IMR-90 (cell line): ENCODE data around the gene GUCD1. TPM values are rescaled to one million over a fixed set of nuclear protein-coding genes. Genes with fewer than 3 reads are reported as not detected.

Experiments
- ATAC-seq: fragments of 200-7000 bp; cut with Tn5 transposase; 2 replicates; pipeline ENCODE4 v1.9.1; 2020; ENCODE audit warnings: low read depth, mild to moderate bottlenecking, moderate library complexity
- BruUV-seq: library from RNA; stranded (reverse); fragments of 400-500 nt; replicated peaks from 2 replicates; lab custom pipeline; 2021; lab: Mats Ljungman, UMichigan
- CTCF ChIA-PET: fragments of 300-600 bp; formaldehyde crosslinking; extraction: SDS; loops from one replicate; lab custom pipeline; 2021; ENCODE audit warnings: antibody characterized with exemption; lab: Yijun Ruan, JAX
- POLR2A ChIA-PET: fragments of 300-600 bp; sonication (Branson Sonifier 250); formaldehyde crosslinking; loops from one replicate; lab custom pipeline; 2022; ENCODE audit warnings: antibody characterized with exemption; ENCODE audit not compliant: unreplicated experiment; lab: Charles Lee
- DNase-seq: peaks from one replicate; pipeline ENCODE4 v3.0.0; 2013
- H2AFZ ChIP-seq: replicated peaks from 2 replicates; pipeline ENCODE3; 2013; ENCODE audit warnings: low read length, mild to moderate bottlenecking; ENCODE audit not compliant: poor library complexity
- H2AK5ac ChIP-seq: 2 replicates; pipeline ENCODE4 v1.6.1; 2013; ENCODE audit warnings: low read depth, low read length, inconsistent platforms
- H2AK9ac ChIP-seq: replicated peaks from 2 replicates; pipeline ENCODE3; 2013; ENCODE audit warnings: mild to moderate bottlenecking, low read depth, low read length, moderate library complexity; ENCODE audit not compliant: poor library complexity
- H2BK120ac ChIP-seq: 2 replicates; pipeline ENCODE4 v1.6.1; 2013; ENCODE audit warnings: low read depth, low read length, inconsistent platforms
- H2BK15ac ChIP-seq: 3 replicates; pipeline ENCODE4 v1.6.1; 2013; ENCODE audit warnings: low read depth, low read length, inconsistent platforms
- H2BK20ac ChIP-seq: 2 replicates; pipeline ENCODE4 v1.6.1; 2013; ENCODE audit warnings: low read depth, mild to moderate bottlenecking, inconsistent platforms, low read length, moderate library complexity
- H2BK5ac ChIP-seq: 2 replicates; pipeline ENCODE4 v1.6.1; 2013; ENCODE audit warnings: mild to moderate bottlenecking, low read depth, low read length, inconsistent platforms; ENCODE audit not compliant: poor library complexity, severe bottlenecking
- H3K14ac ChIP-seq: replicated peaks from 2 replicates; pipeline ENCODE4 v1.6.1; 2013; ENCODE audit warnings: low read depth, low read length, inconsistent platforms
- H3K18ac ChIP-seq: 2 replicates; pipeline ENCODE4 v1.6.1; 2013; ENCODE audit warnings: low read depth, low read length, control low read depth
- H3K23ac ChIP-seq: 2 replicates; pipeline ENCODE4 v1.6.1; 2013; ENCODE audit warnings: low read depth, low read length, inconsistent platforms
- H3K27ac ChIP-seq: 2 replicates; pipeline ENCODE4 v1.5.1; 2013; ENCODE audit warnings: mild to moderate bottlenecking, control low read depth, low read length; ENCODE audit not compliant: insufficient read depth
- H3K27me3 ChIP-seq: 2 replicates; pipeline ENCODE4 v1.6.1; 2013; ENCODE audit warnings: low read length; ENCODE audit not compliant: control insufficient read depth, insufficient read depth
- H3K36me3 ChIP-seq: 2 replicates; pipeline ENCODE4 v1.6.1; 2013; ENCODE audit warnings: low read length, mixed read lengths; ENCODE audit not compliant: control insufficient read depth, insufficient read depth
- H3K4ac ChIP-seq: 2 replicates; pipeline ENCODE4 v1.6.1; 2013; ENCODE audit warnings: low read depth, low read length, inconsistent platforms
- H3K4me1 ChIP-seq: 2 replicates; pipeline ENCODE4 v1.6.1; 2013; ENCODE audit warnings: low read length, mixed read lengths; ENCODE audit not compliant: control insufficient read depth, insufficient read depth
- H3K4me2 ChIP-seq: 2 replicates; pipeline ENCODE4 v1.6.1; 2013; ENCODE audit warnings: low read depth, mild to moderate bottlenecking, control low read depth, low read length, moderate library complexity
- H3K4me3 ChIP-seq: 2 replicates; pipeline ENCODE4 v1.5.1; 2013; ENCODE audit warnings: low read depth, mild to moderate bottlenecking, control low read depth, low read length, moderate library complexity; ENCODE audit not compliant: insufficient read depth
- H3K56ac ChIP-seq: 2 replicates; pipeline ENCODE4 v1.6.1; 2013; ENCODE audit warnings: low read length, inconsistent platforms; ENCODE audit not compliant: insufficient read depth; ENCODE audit errors: extremely low read depth
- H3K79me1 ChIP-seq, 2 experiments: 2 replicates each; pipeline ENCODE4 v1.6.1; 2013; ENCODE audit warnings: low read length in 2 of 2, inconsistent platforms in 1 of 2, low read depth in 1 of 2
- H3K9ac ChIP-seq: 2 replicates; pipeline ENCODE4 v1.6.1; 2013; ENCODE audit warnings: low read depth, low read length, control low read depth
- H3K9me1 ChIP-seq: 2 replicates; pipeline ENCODE4 v1.6.1; 2013; ENCODE audit warnings: low read length, inconsistent platforms; ENCODE audit not compliant: insufficient read depth
- H3K9me3 ChIP-seq: 2 replicates; pipeline ENCODE4 v1.6.1; 2013; ENCODE audit warnings: low read length; ENCODE audit not compliant: control insufficient read depth, insufficient read depth
- H4K20me1 ChIP-seq: 2 replicates; pipeline ENCODE4 v1.6.1; 2013; ENCODE audit warnings: low read length, inconsistent platforms; ENCODE audit not compliant: insufficient read depth
- H4K5ac ChIP-seq: 2 replicates; pipeline ENCODE4 v1.6.1; 2013; ENCODE audit warnings: mild to moderate bottlenecking, low read depth, low read length, control low read depth
- H4K8ac ChIP-seq, 2 experiments: 2 replicates each; pipeline ENCODE4 v1.6.1; 2013; ENCODE audit warnings: low read depth in 2 of 2, low read length in 2 of 2, control low read depth in 1 of 2, inconsistent platforms in 1 of 2
- H4K91ac ChIP-seq: 2 replicates; pipeline ENCODE4 v1.6.1; 2013; ENCODE audit warnings: low read depth, low read length, inconsistent platforms; ENCODE audit not compliant: insufficient read depth
- BHLHE40 ChIP-seq: fragments of 150-350 bp; IDR thresholded peaks from 2 replicates; pipeline ENCODE4 v1.6.1; 2016; ENCODE audit warnings: mild to moderate bottlenecking, low read depth, low read length
- CEBPB ChIP-seq: IDR thresholded peaks from 2 replicates; pipeline ENCODE4 v1.6.1; 2012; ENCODE audit warnings: low read depth, low read length, improper control_type of control experiment
- MAZ ChIP-seq: IDR thresholded peaks from 2 replicates; pipeline ENCODE4 v1.6.1; 2012; ENCODE audit warnings: low read depth, mild to moderate bottlenecking, low read length, improper control_type of control experiment, moderate library complexity, borderline replicate concordance
- RFX5 ChIP-seq: IDR thresholded peaks from 2 replicates; pipeline ENCODE4 v1.8.0; 2012; ENCODE audit warnings: low read depth, mild to moderate bottlenecking, low read length, moderate library complexity
- WGBS, 2 experiments: methylation state at CpG; one replicate each; pipeline versions ENCODE4 v1.1.5 to v1.1.7; 2013; ENCODE audit warnings: missing lambda C conversion rate in 2 of 2; ENCODE audit not compliant: insufficient read length in 1 of 2; ENCODE audit errors: extremely low coverage in 2 of 2; 5-methylcytosine and 5-hydroxymethylcytosine counted together
- dilution Hi-C: fragments of 300-500 bp; cut with HindIII; formaldehyde crosslinking; loops from one replicate; pipeline ENCODE4 v1.14.3; 2018; ENCODE audit warnings: low sequenced_read_pairs; ENCODE audit not compliant: unreplicated experiment
- in situ Hi-C: fragments of 300-500 bp; cut with MboI; formaldehyde crosslinking; loops from 3 replicates; pipeline ENCODE4 v1.14.3; 2019; ENCODE audit warnings: low sequenced_read_pairs, inconsistent platforms, mixed read lengths
- intact Hi-C: fragments of 100-400 bp; cut with micrococcal nuclease; formaldehyde crosslinking; loops from 2 replicates; pipeline ENCODE4 v1.10.0; 2022
- polyA plus RNA-seq, 3 experiments: library from polyadenylated mRNA; depleted of rRNA; stranded (reverse); fragments of >200 nt; gene quantifications; 2 replicates each; pipeline ENCODE4 v1.2.3, GENCODE V29; 2012; ENCODE audit warnings: low replicate concordance in 1 of 3
- total RNA-seq: library from RNA; depleted of rRNA; stranded (reverse); fragments of >200 nt; gene quantifications from 2 replicates; pipeline ENCODE4 v1.2.3, GENCODE V29; 2012

The GUCD1 gene
- total and polyA plus RNA-seq, 2 of the 4 experiments (the other 2 are of a cell fraction) = 97.6 to 143 TPM

DNA sequence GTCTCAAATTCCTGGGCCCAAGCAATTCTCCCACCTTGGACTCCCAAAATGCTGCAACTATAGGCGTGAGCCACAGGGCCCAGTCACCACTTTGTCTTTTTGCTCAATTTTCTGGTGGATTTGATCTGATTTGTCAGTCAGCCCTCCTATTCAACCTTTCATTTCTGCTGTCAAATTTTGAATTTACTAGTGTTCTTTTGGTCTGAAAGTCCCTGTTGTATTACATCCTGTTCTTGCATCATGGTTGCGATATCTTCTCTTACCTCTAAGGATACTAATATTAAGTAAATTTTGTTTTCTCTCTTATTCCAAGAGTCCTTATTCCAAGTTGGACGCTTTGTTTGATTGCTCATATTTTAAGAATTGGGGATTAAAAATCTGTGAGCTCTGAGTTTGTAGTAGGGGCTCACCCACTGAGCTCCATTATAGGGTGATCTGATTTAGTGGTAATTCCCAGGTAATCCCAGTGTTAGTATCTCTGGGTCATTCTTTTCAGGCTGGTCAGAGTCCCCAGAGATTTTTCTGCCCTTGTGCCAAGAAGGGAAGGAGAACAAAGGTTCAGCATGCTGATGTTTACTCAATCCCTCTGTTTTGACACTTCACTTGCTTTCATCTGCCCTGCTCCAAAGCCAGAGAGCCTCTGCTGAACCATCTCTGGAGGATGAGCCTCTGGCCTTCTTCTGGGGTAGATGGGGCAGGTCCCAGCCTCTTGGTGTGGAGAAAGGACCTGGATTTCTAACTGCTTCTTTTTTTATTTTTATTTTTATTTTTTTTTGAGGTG lies 49.8 kb downstream of the GUCD1 start:
- TF ChIP-seq CEBPB (0 out of 2 replicates have a peak, but pooled peaks have one; percentile 9), MAZ (no peak), BHLHE40 (no peak), RFX5 (no peak)
- no peak overlapping the region for H3K4ac ChIP-seq
- no peaks in the 10 kb centered on the region for H4K20me1 ChIP-seq
- no peak overlapping the region for H4K5ac ChIP-seq
- H3K9me3 ChIP-seq = no peaks in the 10 kb centered on the region
- H2AK5ac ChIP-seq = no peak overlapping the region
- no peak overlapping the region for H3K27ac ChIP-seq
- peaks cover 3% of the 10 kb centered on the region; the same call in 1 of the 2 replicates for H3K27me3 ChIP-seq
- H3K23ac ChIP-seq = no peak overlapping the region
- dilution Hi-C loops (no loop called here), in situ Hi-C loops (loop anchor here (5.0 kb wide), 1 partner anchor 88 kb away; no protein-coding TSS in a partner anchor), intact Hi-C loops (no loop called here)
- peaks cover 2% of the 10 kb centered on the region; the same call in 1 of the 2 replicates for H3K9me1 ChIP-seq
- no peak overlapping the region for H2BK20ac ChIP-seq
- POLR2A ChIA-PET = no interaction called here
- H3K18ac ChIP-seq = no peak overlapping the region
- H4K8ac ChIP-seq = no peak overlapping the region
- H2AK9ac ChIP-seq = no peak overlapping the region
- WGBS, 2 experiments = no CpG with 5 or more reads among the region's 3 CpGs
- no peak overlapping the region for H2AFZ ChIP-seq
- no peak overlapping the region for H4K91ac ChIP-seq
- H3K4me1 ChIP-seq = peaks cover 5% of the 10 kb centered on the region
- H3K4me3 ChIP-seq = no peak overlapping the region
- no peak overlapping the region for H2BK15ac ChIP-seq
- CTCF ChIA-PET = interaction anchor here (1.0 kb wide), 1 partner anchor 82 kb away, joined by 3 read pairs; no protein-coding TSS in a partner anchor
- no peaks in the 10 kb centered on the region for H3K36me3 ChIP-seq
- H3K9ac ChIP-seq = no peak overlapping the region
- no peaks in the 10 kb centered on the region for H3K79me1 ChIP-seq
- H3K14ac ChIP-seq = no peak overlapping the region
- BruUV-seq = no TSS peak
- H3K56ac ChIP-seq = no peak overlapping the region
- no peak for ATAC-seq
- no peak overlapping the region for H2BK120ac ChIP-seq
- DNase-seq = no peak
- no peak overlapping the region for H2BK5ac ChIP-seq
- no peak overlapping the region for H3K4me2 ChIP-seq
